Keratinocyte (primary cell): Measurements from ENCODE around the gene MCF2L2. TPM values are rescaled to one million over a fixed set of nuclear protein-coding genes. Genes with fewer than 3 reads are reported as not detected.
"Not testable (repeated sequence)": the region's sequence is repeated elsewhere in the genome, so short reads cannot be mapped to it uniquely, and the experiment has no call there.

Experiments
- DNase-seq: peaks from one replicate; pipeline ENCODE4 v3.0.0-alpha.2; 2011; ENCODE audit warnings: low read depth, missing footprints, low spot score
- FAIRE-seq: peaks from 2 replicates; lab custom pipeline; 2011; peaks lifted over from hg19 to GRCh38; lab: Jason Lieb, UNC
- H2AFZ ChIP-seq: 2 replicates; pipeline ENCODE4 v1.6.0; 2012; ENCODE audit warnings: low read length, control low read depth, inconsistent platforms; ENCODE audit not compliant: control insufficient read depth
- H3K27ac ChIP-seq: 2 replicates; pipeline ENCODE4 v1.5.1; 2011; ENCODE audit warnings: low read length; ENCODE audit not compliant: control insufficient read depth, insufficient read depth
- H3K27me3 ChIP-seq: 3 replicates; pipeline ENCODE4 v1.6.0; 2011; ENCODE audit warnings: low read length; ENCODE audit not compliant: control insufficient read depth, insufficient read depth; ENCODE audit errors: extremely low read depth
- H3K36me3 ChIP-seq, 2 experiments: 2 replicates in 1 of 2; 3 replicates in 1 of 2; pipeline ENCODE4 v1.5.1; 2011; ENCODE audit warnings: low read length in 2 of 2, mild to moderate bottlenecking in 1 of 2; ENCODE audit not compliant: control insufficient read depth in 2 of 2, insufficient read depth in 2 of 2; ENCODE audit errors: extremely low read depth in 1 of 2
- H3K4me1 ChIP-seq: 3 replicates; pipeline ENCODE4 v1.5.1; 2011; ENCODE audit warnings: low read length; ENCODE audit not compliant: control insufficient read depth, insufficient read depth; ENCODE audit errors: extremely low read depth
- H3K4me2 ChIP-seq: 3 replicates; pipeline ENCODE4 v1.6.0; 2011; ENCODE audit warnings: low read depth, low read length; ENCODE audit not compliant: control insufficient read depth, insufficient read depth; ENCODE audit errors: extremely low read depth
- H3K4me3 ChIP-seq, 3 experiments: fragments of 200-600 bp in 1 of 3; sonication (generic) in 1 of 3; 2 replicates in 2 of 3; 3 replicates in 1 of 3; pipeline ENCODE4 v1.5.1; 2011 to 2016; ENCODE audit warnings: low read length in 3 of 3, mild to moderate bottlenecking in 3 of 3, control low read depth in 2 of 3, inconsistent platforms in 1 of 3, low read depth in 1 of 3, mixed read lengths in 1 of 3, mixed run types in 1 of 3, moderate library complexity in 1 of 3; ENCODE audit not compliant: control insufficient read depth in 2 of 3, insufficient read depth in 2 of 3; ENCODE audit errors: extremely low read depth in 1 of 3
- H3K79me2 ChIP-seq: 2 replicates; pipeline ENCODE4 v1.6.0; 2012; ENCODE audit warnings: low read length; ENCODE audit not compliant: control insufficient read depth, insufficient read depth
- H3K9ac ChIP-seq: 3 replicates; pipeline ENCODE4 v1.6.0; 2011; ENCODE audit warnings: low read length; ENCODE audit not compliant: control insufficient read depth, insufficient read depth; ENCODE audit errors: extremely low read depth
- H3K9me1 ChIP-seq: 3 replicates; pipeline ENCODE4 v1.6.0; 2011; ENCODE audit warnings: low read length; ENCODE audit not compliant: control insufficient read depth, insufficient read depth; ENCODE audit errors: extremely low read depth
- H3K9me3 ChIP-seq: 2 replicates; pipeline ENCODE4 v1.5.1; 2012; ENCODE audit warnings: low read depth, low read length; ENCODE audit not compliant: control insufficient read depth
- H4K20me1 ChIP-seq: 3 replicates; pipeline ENCODE4 v1.6.0; 2011; ENCODE audit warnings: low read length; ENCODE audit not compliant: control insufficient read depth, insufficient read depth; ENCODE audit errors: extremely low read depth
- EZH2 ChIP-seq: IDR thresholded peaks from one replicate; pipeline ENCODE4 v1.6.1; 2012; ENCODE audit warnings: inconsistent platforms, mild to moderate bottlenecking, low read length, moderate library complexity
- dilution Hi-C: fragments of 300-500 bp; cut with MboI; formaldehyde crosslinking; loops from one replicate; pipeline ENCODE4 v1.7.0; 2020; ENCODE audit warnings: low sequenced_read_pairs; ENCODE audit not compliant: extremely low pct_ligation_motif_present
- polyA plus RNA-seq, 5 experiments: library from polyadenylated mRNA; depleted of rRNA in 3 of 5; stranded (reverse) in 3 of 5; stranded (forward) in 1 of 5; unstranded in 1 of 5; fragments of >200 nt; gene quantifications; 1 replicate in 1 of 5; 2 replicates in 3 of 5; 3 replicates in 1 of 5; pipeline versions ENCODE4 v1.2.1 to v1.2.3, GENCODE V29; 2011 to 2012; ENCODE audit warnings: missing spikeins in 2 of 5, low read depth in 1 of 5, low replicate concordance in 1 of 5
- TF ChIP-seq, protein P1 (sequence below), 3 experiments: IDR thresholded peaks in 1 of 3; conservative IDR thresholded peaks in 1 of 3; optimal IDR thresholded peaks in 1 of 3; 2 replicates in 2 of 3; 3 replicates in 1 of 3; pipeline versions ENCODE3 to v1.5.1; 2011; ENCODE audit warnings: low read length in 3 of 3, mild to moderate bottlenecking in 3 of 3, moderate library complexity in 2 of 3, control low read depth in 1 of 3, inconsistent platforms in 1 of 3; ENCODE audit not compliant: insufficient read depth in 2 of 3; ENCODE audit errors: extremely low read depth in 1 of 3

MCF2L2 gene
- polyA plus RNA-seq, 1 donor (not counting 4 experiments of a cell fraction or from before 2014, with no cell fraction given) = 0.26 TPM

DNA sequence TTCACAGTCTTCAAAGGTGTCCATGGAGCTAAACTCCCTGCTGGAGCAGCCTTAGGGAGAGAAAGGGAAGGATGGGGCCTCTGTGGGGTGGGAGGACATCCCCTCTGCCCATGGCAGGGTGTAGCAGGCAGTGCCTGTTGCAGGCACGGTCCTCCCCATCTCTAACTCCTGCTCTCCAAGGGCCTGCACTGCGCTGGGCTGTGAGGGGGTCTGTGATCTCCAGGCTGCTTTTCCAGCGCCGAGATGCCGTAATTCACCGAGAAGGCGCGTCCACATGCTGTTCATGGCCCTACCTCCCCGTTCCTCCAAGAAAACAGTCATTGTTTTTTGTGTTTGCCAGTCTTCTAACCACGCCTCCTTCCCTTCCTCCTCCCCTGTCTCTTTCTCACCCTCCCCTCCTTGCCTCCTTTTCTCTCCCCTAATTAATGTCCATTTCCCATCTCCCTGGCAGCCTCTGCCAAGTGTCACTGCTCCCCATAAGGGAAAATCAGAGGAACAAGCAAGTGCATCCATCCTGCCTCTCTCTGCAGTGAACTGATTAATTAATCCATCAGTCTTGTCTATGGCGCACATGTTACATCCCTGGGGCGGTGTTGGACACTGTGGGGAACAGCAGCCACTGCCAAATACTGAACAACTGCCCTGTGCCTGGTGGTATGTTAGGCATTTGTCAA is 248.2 kb downstream of the MCF2L2 start:
- no peak for FAIRE-seq
- H3K4me3 ChIP-seq = no peak overlapping the region
- peak; percentile 12 for TF ChIP-seq EZH2
- TF ChIP-seq, protein P1, sequence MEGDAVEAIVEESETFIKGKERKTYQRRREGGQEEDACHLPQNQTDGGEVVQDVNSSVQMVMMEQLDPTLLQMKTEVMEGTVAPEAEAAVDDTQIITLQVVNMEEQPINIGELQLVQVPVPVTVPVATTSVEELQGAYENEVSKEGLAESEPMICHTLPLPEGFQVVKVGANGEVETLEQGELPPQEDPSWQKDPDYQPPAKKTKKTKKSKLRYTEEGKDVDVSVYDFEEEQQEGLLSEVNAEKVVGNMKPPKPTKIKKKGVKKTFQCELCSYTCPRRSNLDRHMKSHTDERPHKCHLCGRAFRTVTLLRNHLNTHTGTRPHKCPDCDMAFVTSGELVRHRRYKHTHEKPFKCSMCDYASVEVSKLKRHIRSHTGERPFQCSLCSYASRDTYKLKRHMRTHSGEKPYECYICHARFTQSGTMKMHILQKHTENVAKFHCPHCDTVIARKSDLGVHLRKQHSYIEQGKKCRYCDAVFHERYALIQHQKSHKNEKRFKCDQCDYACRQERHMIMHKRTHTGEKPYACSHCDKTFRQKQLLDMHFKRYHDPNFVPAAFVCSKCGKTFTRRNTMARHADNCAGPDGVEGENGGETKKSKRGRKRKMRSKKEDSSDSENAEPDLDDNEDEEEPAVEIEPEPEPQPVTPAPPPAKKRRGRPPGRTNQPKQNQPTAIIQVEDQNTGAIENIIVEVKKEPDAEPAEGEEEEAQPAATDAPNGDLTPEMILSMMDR (optimal IDR thresholded peaks at IDR 0.05 in 1 of 3, IDR thresholded peaks at IDR 0.05 in 1 of 3, conservative IDR thresholded peaks at IDR 0.05 in 1 of 3; ENCODE audit: extremely low read depth in 1 of 3, insufficient read depth in 2 of 3, low read length in 3 of 3) = no peak
- dilution Hi-C loops = no loop called here
- DNase-seq = no peak
- no peaks in the 10 kb centered on the region for H3K9me1 ChIP-seq
- no peak overlapping the region for H3K9ac ChIP-seq
- H3K79me2 ChIP-seq = no peaks in the 10 kb centered on the region
- H3K36me3 ChIP-seq = no peaks in the 10 kb centered on the region
- peak overlapping the region; percentile 12 for H3K4me2 ChIP-seq
- no peak overlapping the region for H3K27ac ChIP-seq
- peaks cover 15% of the 10 kb centered on the region for H3K4me1 ChIP-seq
- H3K27me3 ChIP-seq = peaks cover 17% of the 10 kb centered on the region
- H3K9me3 ChIP-seq = no peaks in the 10 kb centered on the region
- no peak overlapping the region for H2AFZ ChIP-seq
- H4K20me1 ChIP-seq = no peaks in the 10 kb centered on the region

DNA sequence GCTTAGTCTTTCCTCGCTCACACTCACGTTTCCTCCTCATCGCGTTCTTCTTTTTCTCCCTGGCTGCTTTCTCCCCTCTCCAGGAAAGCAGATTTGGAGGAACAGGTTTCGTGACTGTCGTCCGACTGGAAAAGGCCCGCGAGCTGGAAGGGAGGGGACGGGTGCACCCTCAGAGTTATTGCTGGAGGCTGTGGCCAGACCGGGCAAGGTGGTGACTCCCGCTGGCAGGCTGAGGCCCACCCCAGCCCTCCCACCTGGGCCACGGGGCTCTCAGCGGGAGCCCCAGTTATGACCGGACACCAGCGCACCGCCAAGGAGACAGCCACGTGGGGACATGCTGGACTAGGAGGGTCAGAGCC is 248.9 kb downstream of the MCF2L2 start:
- not testable (repeated sequence) for H3K27ac ChIP-seq, FAIRE-seq

More for the DNA sequence above, 248.9 kb downstream of the MCF2L2 start:
- peaks cover 11% of the 10 kb centered on the region for H3K4me1 ChIP-seq
- H3K4me2 ChIP-seq = peak overlapping the region; percentile 93
- H3K79me2 ChIP-seq, H3K36me3 ChIP-seq, H3K9me1 ChIP-seq, dilution Hi-C loops, H3K9ac ChIP-seq, H4K20me1 ChIP-seq, DNase-seq, H3K9me3 ChIP-seq: not testable (repeated sequence)
- H3K27me3 ChIP-seq = peaks cover 17% of the 10 kb centered on the region
- peak overlapping the region; percentile 89 for H2AFZ ChIP-seq
- H3K4me3 ChIP-seq = peak overlapping the region in 2 of 3 experiments; percentile 66 to 71
